ENCODE data around the gene HIVEP2.

Gene HIVEP2

GRCh38 chr6:142790257-142790656 lies 154.7 kb downstream of the HIVEP2 start:
- H3K4me3 ChIP-seq (ENCODE audit: low read depth, low read length) = no peak overlapping the region
- TF ChIP-seq, protein P1, sequence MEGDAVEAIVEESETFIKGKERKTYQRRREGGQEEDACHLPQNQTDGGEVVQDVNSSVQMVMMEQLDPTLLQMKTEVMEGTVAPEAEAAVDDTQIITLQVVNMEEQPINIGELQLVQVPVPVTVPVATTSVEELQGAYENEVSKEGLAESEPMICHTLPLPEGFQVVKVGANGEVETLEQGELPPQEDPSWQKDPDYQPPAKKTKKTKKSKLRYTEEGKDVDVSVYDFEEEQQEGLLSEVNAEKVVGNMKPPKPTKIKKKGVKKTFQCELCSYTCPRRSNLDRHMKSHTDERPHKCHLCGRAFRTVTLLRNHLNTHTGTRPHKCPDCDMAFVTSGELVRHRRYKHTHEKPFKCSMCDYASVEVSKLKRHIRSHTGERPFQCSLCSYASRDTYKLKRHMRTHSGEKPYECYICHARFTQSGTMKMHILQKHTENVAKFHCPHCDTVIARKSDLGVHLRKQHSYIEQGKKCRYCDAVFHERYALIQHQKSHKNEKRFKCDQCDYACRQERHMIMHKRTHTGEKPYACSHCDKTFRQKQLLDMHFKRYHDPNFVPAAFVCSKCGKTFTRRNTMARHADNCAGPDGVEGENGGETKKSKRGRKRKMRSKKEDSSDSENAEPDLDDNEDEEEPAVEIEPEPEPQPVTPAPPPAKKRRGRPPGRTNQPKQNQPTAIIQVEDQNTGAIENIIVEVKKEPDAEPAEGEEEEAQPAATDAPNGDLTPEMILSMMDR (IDR thresholded peaks at IDR 0.05; ENCODE audit: low read depth, low read length) = no peak
- in situ Hi-C loops (cut with HindIII; ENCODE audit: low sequenced_read_pairs) = no loop called here
- no peak for DNase-seq (ENCODE audit: low read depth, low spot score)

GRCh38 chr6:142787422-142787821 lies 157.6 kb downstream of the HIVEP2 start:
- DNase-seq (ENCODE audit: low read depth, low spot score) = no peak
- no peak overlapping the region for H3K4me3 ChIP-seq (ENCODE audit: low read depth, low read length)
- in situ Hi-C loops (cut with HindIII; ENCODE audit: low sequenced_read_pairs) = no loop called here
- TF ChIP-seq, protein P1 (IDR thresholded peaks at IDR 0.05; ENCODE audit: low read depth, low read length) = no peak

- no peak for DNase-seq (ENCODE audit: low read depth, low spot score)
- H3K4me3 ChIP-seq (ENCODE audit: low read depth, low read length) = no peak overlapping the region
- in situ Hi-C loops (cut with HindIII; ENCODE audit: low sequenced_read_pairs) = no loop called here
- TF ChIP-seq, protein P1 (IDR thresholded peaks at IDR 0.05; ENCODE audit: low read depth, low read length) = no peak
These were observed 158.5 kb downstream of the HIVEP2 start for GRCh38 chr6:142786476-142786875.

DNA sequence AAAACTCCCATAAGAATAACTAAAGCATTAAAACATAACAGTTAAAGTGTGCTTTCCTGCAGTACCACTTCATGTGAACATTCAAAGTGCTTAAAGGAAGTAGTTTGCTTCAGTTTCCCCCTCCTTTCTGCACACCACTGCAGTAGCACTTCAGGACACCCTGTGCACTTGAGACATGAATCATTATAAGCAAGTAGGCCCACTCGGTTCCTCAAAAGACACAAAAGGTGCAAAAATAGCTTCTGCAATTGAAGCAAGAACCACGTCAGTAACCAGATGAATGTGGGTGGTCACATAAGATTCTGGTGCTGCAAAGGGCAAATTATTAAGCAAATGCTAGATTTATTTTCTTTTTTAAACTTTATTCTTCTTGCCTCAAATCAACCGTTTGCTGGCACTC lies 160.6 kb downstream of the HIVEP2 start:
- no peak for DNase-seq (ENCODE audit: low read depth, low spot score)
- no peak overlapping the region for H3K4me3 ChIP-seq (ENCODE audit: low read depth, low read length)
- in situ Hi-C loops (cut with HindIII; ENCODE audit: low sequenced_read_pairs) = no loop called here
- TF ChIP-seq, protein P1 (IDR thresholded peaks at IDR 0.05; ENCODE audit: low read depth, low read length) = no peak

DNA sequence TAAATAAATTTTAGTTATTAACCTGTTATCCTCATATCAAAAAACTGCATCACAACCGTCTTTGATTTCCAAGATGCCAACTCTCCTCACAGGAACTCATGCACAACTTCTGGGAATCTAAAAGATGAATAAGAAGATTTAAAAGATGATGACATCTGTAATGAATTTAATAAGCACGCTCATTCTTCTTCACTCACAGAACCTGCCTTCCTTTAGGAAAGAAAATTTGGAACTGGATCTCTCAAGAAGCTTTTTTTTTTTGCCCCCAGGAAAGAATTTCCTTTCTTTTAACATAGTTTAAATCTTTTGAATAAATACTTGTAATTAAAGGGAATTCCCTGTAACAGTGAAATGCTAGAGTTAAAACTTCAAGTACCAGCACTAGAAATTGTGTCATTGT lies 161.5 kb downstream of the HIVEP2 start:
- DNase-seq (ENCODE audit: low read depth, low spot score) = no peak
- TF ChIP-seq, protein P1 (IDR thresholded peaks at IDR 0.05; ENCODE audit: low read depth, low read length) = no peak
- in situ Hi-C loops (cut with HindIII; ENCODE audit: low sequenced_read_pairs) = no loop called here
- no peak overlapping the region for H3K4me3 ChIP-seq (ENCODE audit: low read depth, low read length)

- DNase-seq (ENCODE audit: low read depth, low spot score) = no peak
- no peak overlapping the region for H3K4me3 ChIP-seq (ENCODE audit: low read depth, low read length)
- TF ChIP-seq, protein P1 (IDR thresholded peaks at IDR 0.05; ENCODE audit: low read depth, low read length) = no peak
- in situ Hi-C loops (cut with HindIII; ENCODE audit: low sequenced_read_pairs) = no loop called here
These were observed 163.8 kb downstream of the HIVEP2 start for GRCh38 chr6:142781129-142781528.
